Upper lobe of left lung (tissue), 6 donors: ENCODE measurements around the gene TTC28. TPM values are rescaled to one million over a fixed set of nuclear protein-coding genes. Genes with fewer than 3 reads are reported as not detected.

Source experiments
- ATAC-seq, 2 donors: fragments of 200-7000 bp; cut with Tn5 transposase; one replicate each; pipeline ENCODE4 v1.9.1; 2022; ENCODE audit warnings: mild to moderate bottlenecking in 2 of 2, moderate library complexity in 2 of 2; ENCODE audit not compliant: low FRiP score in 2 of 2
- DNase-seq, 2 donors: peaks; one replicate each; pipeline ENCODE4 v3.0.0-alpha.2; 2019 to 2020
- H3K27ac ChIP-seq, 4 donors: fragments of 200-600 bp; sonication (generic); one replicate each; pipeline ENCODE4 v1.5.1; 2016 to 2019
- H3K27me3 ChIP-seq, 4 donors: fragments of 200-600 bp; sonication (generic); one replicate each; pipeline ENCODE4 v1.5.1; 2017 to 2019
- H3K36me3 ChIP-seq, 4 donors: fragments of 200-600 bp; sonication (generic); one replicate each; pipeline ENCODE4 v1.5.1; 2016 to 2019
- H3K4me1 ChIP-seq, 4 donors: fragments of 200-600 bp; sonication (generic); one replicate each; pipeline ENCODE4 v1.5.1; 2018 to 2019
- H3K4me3 ChIP-seq, 4 donors: fragments of 200-600 bp; sonication (generic); one replicate each; pipeline ENCODE4 v1.5.1; 2017 to 2019; ENCODE audit warnings: mild to moderate bottlenecking in 2 of 4, moderate library complexity in 1 of 4
- H3K9me3 ChIP-seq, 4 donors: fragments of 200-600 bp; sonication (generic); one replicate each; pipeline ENCODE4 v1.5.1; 2018 to 2019
- EP300 ChIP-seq, 4 donors: sonication (generic); formaldehyde crosslinking; IDR thresholded peaks; one replicate each; pipeline ENCODE4 v1.5.1; 2017; ENCODE audit warnings: antibody characterized with exemption in 4 of 4, control low read depth in 2 of 4
- POLR2A ChIP-seq, 4 donors: fragments of 450-650 bp; IDR thresholded peaks; one replicate each; pipeline ENCODE4 v1.5.1; 2016 to 2017; ENCODE audit warnings: antibody characterized with exemption in 4 of 4, mild to moderate bottlenecking in 2 of 4
- POLR2AphosphoS5 ChIP-seq, 2 donors: sonication (generic); formaldehyde crosslinking; IDR thresholded peaks; one replicate each; pipeline ENCODE4 v1.5.1; 2017; ENCODE audit warnings: antibody characterized with exemption in 2 of 2
- WGBS, 2 donors: methylation state at CpG; one replicate each; pipeline ENCODE4 v1.1.5; 2017 to 2018; 5-methylcytosine and 5-hydroxymethylcytosine counted together
- total RNA-seq, 6 donors: library from RNA; depleted of rRNA in 4 of 6; stranded (reverse); fragments of >200 nt in 4 of 6; gene quantifications; one replicate each; pipeline versions ENCODE4 v1.1.0 to v1.2.1, GENCODE V29; 2016 to 2021
- TF ChIP-seq, protein P1 (sequence below), 6 experiments: fragments of 450-650 bp in 4 of 6; fragments of 200-600 bp in 2 of 6; sonication (generic) in 2 of 6; IDR thresholded peaks; one replicate each; pipeline ENCODE4 v1.5.1; 2016 to 2019; ENCODE audit warnings: antibody characterized with exemption in 6 of 6
- donor health status: DM: no; HTN: no; CAD: no; lungs with moderate emphysema.
- donor health status: DM: no; HTN: yes; CAD: no; lungs with severe emphysema.

TTC28 gene
- total RNA-seq, 6 donors from 2014 or later: 30.1 to 69.4 (median 41.4) TPM

DNA sequence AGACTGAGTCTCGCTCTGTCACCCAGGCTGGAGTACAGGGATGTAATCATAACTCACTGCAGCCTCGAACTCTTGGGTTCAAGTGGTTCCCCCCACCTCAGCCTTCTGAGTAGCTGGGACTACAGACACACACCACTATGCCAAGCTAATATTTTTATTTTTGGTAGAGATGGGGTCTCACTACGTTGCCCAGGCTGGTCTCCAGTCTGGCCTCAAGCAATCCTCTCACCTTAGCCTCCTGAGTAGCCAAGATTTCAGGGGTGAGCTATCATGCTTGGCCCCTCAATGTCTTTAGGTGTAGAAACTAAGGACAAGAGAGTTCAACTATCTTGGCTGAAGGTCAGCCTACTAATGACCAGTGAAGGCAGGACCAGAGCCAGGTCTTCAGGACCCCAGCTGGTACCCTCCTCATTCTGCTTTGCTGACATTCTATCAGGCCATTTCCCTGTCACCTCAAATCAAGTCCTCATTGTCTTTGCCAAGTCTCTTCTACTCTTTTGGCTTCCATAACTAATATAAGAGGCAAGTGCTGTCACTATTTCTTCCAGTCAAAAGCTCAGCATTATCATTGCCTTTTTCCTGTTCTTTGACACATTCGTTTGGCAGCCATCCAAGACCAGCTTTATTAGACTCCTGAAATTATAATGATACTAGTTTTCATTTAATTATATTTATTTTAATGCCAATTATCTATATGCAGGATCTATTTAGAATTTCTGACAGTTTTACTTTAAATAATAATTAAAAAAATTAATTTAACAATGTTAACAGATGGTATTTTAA, 496.4 kb downstream of the TTC28 start:
- Histone ChIP-seq H3K36me3 (no peaks in the 10 kb centered on the region), H3K4me3 (no peak overlapping the region), H3K9me3 (no peaks in the 10 kb centered on the region), H3K27me3 (no peaks in the 10 kb centered on the region), H3K27ac (no peak overlapping the region), H3K4me1 (peaks cover 10 to 21% (median 17%) of the 10 kb centered on the region in 4 donors)
- ATAC-seq (peak in 1 of 2 donors; percentile 30), DNase-seq (no peak)
- 56 to 67% methylated on average over 4 of the region's 4 CpGs for WGBS, 2 donors
- TF ChIP-seq, protein P1, sequence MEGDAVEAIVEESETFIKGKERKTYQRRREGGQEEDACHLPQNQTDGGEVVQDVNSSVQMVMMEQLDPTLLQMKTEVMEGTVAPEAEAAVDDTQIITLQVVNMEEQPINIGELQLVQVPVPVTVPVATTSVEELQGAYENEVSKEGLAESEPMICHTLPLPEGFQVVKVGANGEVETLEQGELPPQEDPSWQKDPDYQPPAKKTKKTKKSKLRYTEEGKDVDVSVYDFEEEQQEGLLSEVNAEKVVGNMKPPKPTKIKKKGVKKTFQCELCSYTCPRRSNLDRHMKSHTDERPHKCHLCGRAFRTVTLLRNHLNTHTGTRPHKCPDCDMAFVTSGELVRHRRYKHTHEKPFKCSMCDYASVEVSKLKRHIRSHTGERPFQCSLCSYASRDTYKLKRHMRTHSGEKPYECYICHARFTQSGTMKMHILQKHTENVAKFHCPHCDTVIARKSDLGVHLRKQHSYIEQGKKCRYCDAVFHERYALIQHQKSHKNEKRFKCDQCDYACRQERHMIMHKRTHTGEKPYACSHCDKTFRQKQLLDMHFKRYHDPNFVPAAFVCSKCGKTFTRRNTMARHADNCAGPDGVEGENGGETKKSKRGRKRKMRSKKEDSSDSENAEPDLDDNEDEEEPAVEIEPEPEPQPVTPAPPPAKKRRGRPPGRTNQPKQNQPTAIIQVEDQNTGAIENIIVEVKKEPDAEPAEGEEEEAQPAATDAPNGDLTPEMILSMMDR (IDR thresholded peaks at IDR 0.05): no peak
- TF ChIP-seq POLR2A (IDR thresholded peaks at IDR 0.05) (no peak), POLR2AphosphoS5 (IDR thresholded peaks at IDR 0.05) (no peak), EP300 (IDR thresholded peaks at IDR 0.05) (no peak)

- H3K36me3 ChIP-seq: no peaks in the 10 kb centered on the region
- H3K27me3 ChIP-seq: no peaks in the 10 kb centered on the region
- H3K27ac ChIP-seq: no peak overlapping the region
- DNase-seq (no peak), ATAC-seq (no peak)
- TF ChIP-seq EP300 (IDR thresholded peaks at IDR 0.05) (no peak), POLR2AphosphoS5 (IDR thresholded peaks at IDR 0.05) (no peak), POLR2A (IDR thresholded peaks at IDR 0.05) (no peak)
- TF ChIP-seq, protein P1 (IDR thresholded peaks at IDR 0.05): no peak
- no peak overlapping the region for H3K4me3 ChIP-seq
- H3K4me1 ChIP-seq: peaks cover 10 to 21% (median 17%) of the 10 kb centered on the region in 4 donors
- WGBS, 2 donors: 87 to 97% methylated on average over 1 of the region's 1 CpG
- H3K9me3 ChIP-seq: no peaks in the 10 kb centered on the region
These were observed 498.6 kb downstream of the TTC28 start for GRCh38 chr22:28180804-28181731.

DNA sequence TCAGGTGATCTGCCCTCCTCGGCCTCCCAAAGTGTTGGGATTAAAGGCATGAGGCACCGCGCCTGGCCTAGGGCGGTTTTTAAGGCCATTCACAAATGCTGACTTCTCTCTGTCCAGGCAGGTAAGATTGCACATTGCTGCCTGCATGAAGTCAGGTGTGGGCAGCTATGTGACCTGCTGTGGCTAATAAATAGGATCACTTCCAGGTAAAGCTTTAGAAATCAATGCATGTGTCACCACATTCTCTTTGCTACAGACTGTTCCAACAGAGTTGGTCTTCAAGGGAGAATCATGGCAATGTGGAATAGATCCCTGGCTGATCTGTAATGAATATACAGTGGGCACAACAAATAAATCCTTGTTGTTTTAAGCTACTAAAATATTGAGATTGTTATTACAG, 500.2 kb downstream of the TTC28 start:
- Histone ChIP-seq H3K4me3 (no peak overlapping the region), H3K9me3 (no peaks in the 10 kb centered on the region), H3K36me3 (no peaks in the 10 kb centered on the region), H3K27me3 (no peaks in the 10 kb centered on the region), H3K4me1 (peaks cover 10 to 21% (median 17%) of the 10 kb centered on the region in 4 donors), H3K27ac (no peak overlapping the region)
- ATAC-seq (no peak), DNase-seq (no peak)
- 96 to 100% methylated on average over 4 of the region's 4 CpGs for WGBS, 2 donors
- TF ChIP-seq POLR2A (IDR thresholded peaks at IDR 0.05): no peak

GRCh38 chr22:28175730-28176492, 503.7 kb downstream of the TTC28 start:
- ATAC-seq (no peak), DNase-seq (no peak)
- Histone ChIP-seq H3K9me3 (no peaks in the 10 kb centered on the region), H3K4me3 (no peak overlapping the region), H3K36me3 (no peaks in the 10 kb centered on the region), H3K4me1 (peaks cover under 1 to 8% (median 6%) of the 10 kb centered on the region in 4 donors), H3K27me3 (no peaks in the 10 kb centered on the region), H3K27ac (no peak overlapping the region)
- WGBS, 2 donors: 91 to 95% methylated on average over 4 of the region's 4 CpGs
- TF ChIP-seq POLR2A (IDR thresholded peaks at IDR 0.05) (no peak), POLR2AphosphoS5 (IDR thresholded peaks at IDR 0.05) (no peak), EP300 (IDR thresholded peaks at IDR 0.05) (no peak)
- TF ChIP-seq, protein P1 (IDR thresholded peaks at IDR 0.05): no peak
